ENCODE data around the gene TLE6.
A peak's percentile ranks its signal among the peaks of the same experiment; 100 is the strongest.

Gene TLE6

DNA sequence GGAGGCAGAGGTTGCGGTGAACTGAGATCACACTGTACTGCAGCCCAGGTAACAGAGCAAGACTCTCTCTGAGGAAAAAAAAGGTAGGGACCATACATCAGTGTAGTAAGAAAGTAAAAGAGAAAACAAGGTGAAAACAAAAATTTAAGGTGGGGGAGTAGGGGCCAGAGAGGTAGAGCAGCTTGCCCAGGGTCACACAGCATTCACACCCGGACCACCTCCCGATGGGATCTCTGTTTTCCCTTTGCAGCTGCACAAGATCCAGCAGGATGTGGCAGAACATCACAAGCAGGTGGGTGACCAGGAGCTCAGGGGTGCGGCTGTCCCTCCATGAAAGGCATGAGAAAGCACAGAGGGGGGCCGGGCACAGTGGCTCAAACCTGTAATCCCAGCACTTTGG is 4.5 kb downstream of the TLE6 start:
- no peak overlapping the region for H3K4me3 ChIP-seq (replicated peaks in 1 of 2; ENCODE audit: low read depth in 2 of 2, low read length in 2 of 2)
- TF ChIP-seq, protein P1, sequence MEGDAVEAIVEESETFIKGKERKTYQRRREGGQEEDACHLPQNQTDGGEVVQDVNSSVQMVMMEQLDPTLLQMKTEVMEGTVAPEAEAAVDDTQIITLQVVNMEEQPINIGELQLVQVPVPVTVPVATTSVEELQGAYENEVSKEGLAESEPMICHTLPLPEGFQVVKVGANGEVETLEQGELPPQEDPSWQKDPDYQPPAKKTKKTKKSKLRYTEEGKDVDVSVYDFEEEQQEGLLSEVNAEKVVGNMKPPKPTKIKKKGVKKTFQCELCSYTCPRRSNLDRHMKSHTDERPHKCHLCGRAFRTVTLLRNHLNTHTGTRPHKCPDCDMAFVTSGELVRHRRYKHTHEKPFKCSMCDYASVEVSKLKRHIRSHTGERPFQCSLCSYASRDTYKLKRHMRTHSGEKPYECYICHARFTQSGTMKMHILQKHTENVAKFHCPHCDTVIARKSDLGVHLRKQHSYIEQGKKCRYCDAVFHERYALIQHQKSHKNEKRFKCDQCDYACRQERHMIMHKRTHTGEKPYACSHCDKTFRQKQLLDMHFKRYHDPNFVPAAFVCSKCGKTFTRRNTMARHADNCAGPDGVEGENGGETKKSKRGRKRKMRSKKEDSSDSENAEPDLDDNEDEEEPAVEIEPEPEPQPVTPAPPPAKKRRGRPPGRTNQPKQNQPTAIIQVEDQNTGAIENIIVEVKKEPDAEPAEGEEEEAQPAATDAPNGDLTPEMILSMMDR (IDR thresholded peaks at IDR 0.05; ENCODE audit: low read depth, low read length) = no peak
- no peak for DNase-seq (ENCODE audit: low read depth in 2 of 2)

DNA sequence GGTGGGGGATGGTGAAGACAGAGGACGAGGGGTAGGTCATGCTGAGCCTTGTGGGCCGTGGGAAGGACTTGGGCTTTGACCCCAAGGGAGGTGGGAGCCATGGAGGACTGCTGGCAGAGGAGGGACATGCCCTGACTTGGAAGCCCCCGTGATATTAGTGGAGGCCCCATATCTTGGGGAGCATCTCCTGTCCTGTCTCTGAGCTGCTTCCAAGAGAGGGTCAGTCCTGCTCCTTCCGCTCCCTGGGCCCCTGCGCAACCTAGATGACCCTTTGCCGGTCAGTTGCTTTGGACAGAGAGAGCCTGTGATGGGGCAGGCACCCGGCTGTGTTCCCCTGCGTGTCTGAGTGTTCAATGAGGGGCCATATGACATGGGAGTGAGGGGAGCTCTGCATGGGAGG is 5.2 kb downstream of the TLE6 start:
- TF ChIP-seq, protein P1 (IDR thresholded peaks at IDR 0.05; ENCODE audit: low read depth, low read length) = no peak
- DNase-seq (ENCODE audit: low read depth in 2 of 2) = no peak
- H3K4me3 ChIP-seq (replicated peaks in 1 of 2; ENCODE audit: low read depth in 2 of 2, low read length in 2 of 2) = no peak overlapping the region

DNA sequence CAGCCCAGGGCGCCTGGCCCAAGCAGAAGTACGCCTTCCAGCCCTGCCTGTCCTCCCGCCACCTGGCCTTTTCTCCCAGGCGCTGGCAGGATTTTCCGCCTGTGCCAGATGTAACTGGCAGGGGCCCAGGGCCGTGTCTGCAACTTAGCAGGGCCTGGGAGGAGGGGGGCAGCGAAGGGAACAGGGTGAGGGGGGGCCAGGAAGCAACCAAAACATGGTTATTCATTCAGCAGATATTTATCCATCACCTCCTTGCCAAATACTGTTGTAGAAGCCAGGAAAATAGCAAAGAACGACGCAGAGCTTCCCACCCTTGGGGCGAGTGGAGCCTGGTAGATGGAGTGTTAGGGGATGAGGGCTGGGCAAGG is 5.6 kb downstream of the TLE6 start:
- H3K4me3 ChIP-seq (replicated peaks in 1 of 2; ENCODE audit: low read depth in 2 of 2, low read length in 2 of 2) = no peak overlapping the region
- TF ChIP-seq, protein P1 (IDR thresholded peaks at IDR 0.05; ENCODE audit: low read depth, low read length) = no peak
- peak; percentile 80 to 99 for DNase-seq (ENCODE audit: low read depth in 2 of 2)

DNA sequence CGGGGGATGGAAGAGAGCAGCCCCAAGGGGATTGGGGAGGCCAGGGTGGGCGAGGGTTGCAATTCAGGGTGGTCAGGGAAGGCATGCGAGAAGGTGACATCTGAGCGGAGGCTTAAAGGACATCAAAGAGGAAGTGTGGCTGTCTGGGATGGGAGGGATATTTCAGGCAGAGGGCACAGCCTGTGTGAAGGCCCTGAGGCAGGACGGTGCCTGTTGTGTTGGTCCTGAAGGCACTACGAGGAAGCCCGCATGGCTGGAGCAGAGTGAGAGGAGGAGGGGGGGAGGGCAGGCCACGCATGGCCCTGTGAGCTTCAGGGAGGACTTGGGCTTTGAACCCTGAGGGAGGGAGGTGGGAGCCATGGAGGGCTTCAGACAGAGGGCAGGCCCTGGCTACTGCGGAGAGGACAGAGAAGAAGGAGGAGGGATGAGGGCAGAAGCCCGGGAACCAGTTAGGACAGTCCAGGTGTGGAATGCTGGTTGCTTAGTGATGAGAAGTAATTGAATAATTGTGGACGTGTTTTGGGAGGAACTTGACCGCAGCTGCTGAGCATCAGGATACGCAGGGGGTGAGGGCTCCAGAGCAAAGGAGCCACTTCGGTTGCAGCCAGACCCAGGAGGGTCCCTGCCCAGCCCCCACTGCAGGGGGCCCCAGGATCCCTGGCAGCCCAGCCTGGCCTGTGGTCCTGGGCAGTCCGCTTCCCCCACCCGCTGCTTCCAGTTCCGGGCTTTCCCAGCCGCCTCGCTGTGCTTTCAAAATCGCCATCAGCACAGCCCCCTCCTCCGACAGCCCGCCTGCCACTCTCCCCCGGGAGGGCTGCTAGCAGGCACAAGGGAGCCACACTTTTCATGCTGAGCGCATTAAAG is 6.2 kb downstream of the TLE6 start:
- TF ChIP-seq, protein P1 (IDR thresholded peaks at IDR 0.05; ENCODE audit: low read depth, low read length) = no peak
- DNase-seq (ENCODE audit: low read depth in 2 of 2) = peak; percentile 65 to 93
- H3K4me3 ChIP-seq (replicated peaks in 1 of 2; ENCODE audit: low read depth in 2 of 2, low read length in 2 of 2) = peak overlapping the region; percentile 15 to 44

DNA sequence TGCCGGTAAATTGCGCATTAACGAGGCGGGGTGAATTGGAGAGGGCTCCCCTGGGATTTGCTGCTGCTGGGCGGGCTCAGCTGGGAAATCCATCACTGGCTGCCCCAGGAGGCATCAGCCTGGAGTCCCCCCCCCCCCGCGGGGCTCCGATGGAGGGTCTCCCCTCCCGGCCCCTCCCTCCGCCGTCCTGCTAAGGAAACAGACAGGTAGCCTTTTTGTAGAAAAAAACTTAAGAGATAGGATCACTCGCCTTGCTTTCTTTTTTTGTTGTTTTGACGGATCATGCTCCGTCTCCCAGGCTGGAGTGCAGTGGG is 6.8 kb downstream of the TLE6 start:
- peak in 1 of 2 donors; percentile 74 for DNase-seq (ENCODE audit: low read depth in 2 of 2)
- peak overlapping the region; percentile 15 to 44 for H3K4me3 ChIP-seq (replicated peaks in 1 of 2; ENCODE audit: low read depth in 2 of 2, low read length in 2 of 2)
- TF ChIP-seq, protein P1 (IDR thresholded peaks at IDR 0.05; ENCODE audit: low read depth, low read length) = no peak

DNA sequence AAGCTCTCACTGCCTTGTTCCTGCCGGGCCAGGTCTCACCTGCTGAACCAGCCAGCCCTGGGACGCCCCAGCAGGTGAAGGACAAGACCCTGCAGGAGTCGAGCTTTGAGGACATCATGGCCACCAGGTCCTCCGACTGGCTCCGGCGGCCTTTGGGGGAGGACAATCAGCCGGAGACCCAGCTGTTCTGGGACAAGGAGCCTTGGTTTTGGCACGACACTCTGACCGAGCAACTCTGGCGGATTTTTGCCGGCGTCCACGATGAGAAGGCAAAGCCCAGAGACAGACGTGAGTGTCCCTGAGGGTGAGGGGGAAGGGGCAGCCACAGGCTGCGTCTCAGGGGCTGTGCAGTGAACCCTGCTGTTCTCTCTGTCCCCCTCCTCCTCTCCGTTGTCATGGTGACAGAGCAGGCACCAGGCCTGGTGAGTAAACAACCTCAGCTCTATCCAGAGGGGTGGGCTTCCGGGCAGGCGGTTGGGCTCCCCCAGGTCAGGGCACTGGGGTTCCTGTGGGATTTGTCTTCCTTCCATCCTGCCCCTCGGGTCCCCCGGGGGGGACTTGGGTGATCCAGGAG is 9.7 kb downstream of the TLE6 start:
- peak in 1 of 2 donors; percentile 34 for DNase-seq (ENCODE audit: low read depth in 2 of 2)
- TF ChIP-seq, protein P1 (IDR thresholded peaks at IDR 0.05; ENCODE audit: low read depth, low read length) = no peak
- no peak overlapping the region for H3K4me3 ChIP-seq (replicated peaks in 1 of 2; ENCODE audit: low read depth in 2 of 2, low read length in 2 of 2)

All from cardiac fibroblast (primary cell).